Hematopoietic multipotent progenitor cell treated with erythropoietin and hydrocortisone succinate and interleukin-3 and kit ligand, for 8 days (in vitro differentiated cells): Measurements from ENCODE around the gene CCDC187.

Experiments used
- DNase-seq: peaks from one replicate; pipeline ENCODE4 v3.0.0-alpha.2; 2015

CCDC187 gene

DNA sequence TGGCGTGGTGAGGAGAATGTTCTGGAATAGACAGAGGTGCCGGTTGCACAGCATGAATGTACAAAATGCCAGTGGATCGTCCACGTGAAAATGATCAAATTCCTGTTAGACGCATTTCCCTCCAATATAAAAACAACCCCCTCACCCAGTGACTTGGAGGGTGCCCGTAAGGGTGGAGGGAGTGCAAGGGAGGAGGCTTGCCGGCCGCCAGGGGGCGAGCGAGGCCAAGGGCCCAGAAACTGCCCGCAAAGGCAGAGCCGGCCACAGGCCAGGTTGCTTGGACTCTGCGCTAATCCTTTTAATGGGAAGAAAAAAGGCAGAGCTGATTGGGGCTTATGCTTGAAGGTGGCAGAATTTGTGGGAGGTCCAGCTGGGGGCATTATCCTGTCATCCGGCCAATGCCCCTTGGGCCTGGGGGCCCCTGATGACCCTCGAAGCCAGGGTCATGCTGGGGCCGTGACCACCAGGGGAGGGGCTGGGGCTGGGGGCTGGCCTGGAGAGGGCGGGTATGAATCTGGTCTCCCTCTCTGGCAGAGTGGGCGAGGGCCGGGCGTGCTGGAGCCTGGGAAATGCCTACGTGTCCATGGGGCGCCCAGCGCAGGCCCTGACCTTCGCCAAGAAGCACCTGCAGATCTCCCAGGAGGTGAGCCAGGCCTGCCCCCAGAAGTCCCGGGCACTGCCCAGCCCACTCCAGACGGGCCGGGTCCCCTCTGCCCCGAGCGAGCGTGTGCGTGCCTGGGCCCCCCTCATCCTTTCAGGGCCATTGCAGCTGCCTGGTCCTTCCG, 35.5 kb upstream of the CCDC187 start:
- DNase-seq: peak; percentile 63

DNA sequence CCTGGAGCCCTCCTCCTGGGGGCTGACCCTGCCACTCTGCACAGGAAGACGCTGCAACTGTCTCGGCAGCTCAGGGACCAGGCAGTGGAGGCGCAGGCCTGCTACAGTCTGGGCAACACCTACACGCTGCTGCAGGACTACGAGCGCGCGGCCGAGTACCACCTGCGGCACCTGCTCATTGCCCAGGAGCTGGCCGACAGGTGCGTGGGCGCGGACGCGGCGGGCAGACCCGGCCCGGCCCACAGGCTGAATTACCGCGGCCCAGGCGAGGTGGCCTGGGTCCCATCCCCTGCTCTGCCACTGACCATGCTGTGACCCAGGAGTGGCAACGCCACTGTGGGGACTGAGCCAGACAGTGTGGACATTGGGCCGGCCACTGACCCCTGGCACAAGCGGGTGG, 34.6 kb upstream of the CCDC187 start:
- no peak for DNase-seq

DNA sequence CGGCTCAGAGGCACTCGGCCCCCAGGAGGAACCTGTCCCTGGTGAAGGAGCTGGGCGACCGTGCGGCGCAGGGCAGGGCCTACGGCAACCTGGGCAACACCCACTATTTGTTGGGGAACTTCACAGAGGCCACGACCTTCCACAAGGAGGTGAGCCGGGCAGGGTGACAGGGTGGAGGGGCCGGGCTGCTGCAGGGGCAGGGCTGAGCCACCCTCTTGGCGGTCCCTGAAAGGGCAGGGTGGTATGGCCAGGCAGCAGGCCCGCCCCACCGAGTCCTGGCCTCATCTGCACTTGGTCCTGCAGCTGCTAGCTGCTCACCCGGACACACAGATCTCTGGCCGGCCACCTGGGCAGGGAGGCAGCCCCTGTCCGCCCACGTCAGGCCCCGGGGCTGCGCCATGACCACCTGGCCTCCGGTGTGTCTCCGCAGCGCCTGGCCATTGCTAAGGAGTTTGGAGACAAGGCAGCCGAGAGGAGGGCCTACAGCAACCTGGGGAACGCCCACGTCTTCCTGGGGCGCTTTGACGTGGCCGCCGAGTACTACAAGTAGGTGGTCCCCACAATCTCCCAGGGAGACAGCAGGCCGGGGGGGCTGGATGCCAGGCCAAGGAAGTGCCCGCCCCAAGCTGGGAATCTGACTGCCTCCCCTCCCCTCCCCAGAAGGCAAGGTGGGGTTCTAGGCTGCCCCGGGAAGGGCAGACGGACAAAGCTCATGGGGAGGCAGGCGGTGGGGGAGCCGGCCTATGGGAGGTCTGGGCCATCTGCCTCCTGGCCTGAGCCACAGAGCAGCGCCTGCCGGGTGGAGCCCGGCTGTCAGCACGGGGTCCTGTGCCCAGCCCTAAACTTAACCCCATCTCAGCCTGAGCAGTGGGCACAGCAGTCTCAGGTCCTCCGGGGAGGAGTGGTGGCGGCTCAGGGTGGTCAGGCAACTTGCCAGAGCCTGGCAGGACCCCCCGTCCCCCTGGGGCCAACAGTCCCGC, 33.8 kb upstream of the CCDC187 start:
- DNase-seq: no peak

DNA sequence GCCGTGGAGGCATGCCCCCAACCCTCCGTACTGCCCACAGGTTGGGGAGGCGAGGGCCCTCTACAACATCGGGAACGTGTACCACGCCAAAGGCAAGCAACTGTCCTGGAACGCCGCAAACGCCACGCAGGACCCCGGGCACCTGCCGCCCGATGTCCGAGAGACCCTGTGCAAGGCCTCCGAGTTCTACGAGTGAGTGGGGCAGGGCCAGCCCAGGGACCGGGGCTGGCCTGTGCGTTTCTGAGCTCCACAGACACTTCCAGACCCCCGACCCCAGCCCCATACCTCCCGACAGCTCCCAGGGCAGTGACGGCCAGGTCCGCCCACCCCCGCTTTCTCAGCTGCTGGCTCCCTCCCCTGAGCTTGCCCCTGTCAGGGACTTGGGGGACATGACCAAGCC, 33.0 kb upstream of the CCDC187 start:
- DNase-seq: no peak

DNA sequence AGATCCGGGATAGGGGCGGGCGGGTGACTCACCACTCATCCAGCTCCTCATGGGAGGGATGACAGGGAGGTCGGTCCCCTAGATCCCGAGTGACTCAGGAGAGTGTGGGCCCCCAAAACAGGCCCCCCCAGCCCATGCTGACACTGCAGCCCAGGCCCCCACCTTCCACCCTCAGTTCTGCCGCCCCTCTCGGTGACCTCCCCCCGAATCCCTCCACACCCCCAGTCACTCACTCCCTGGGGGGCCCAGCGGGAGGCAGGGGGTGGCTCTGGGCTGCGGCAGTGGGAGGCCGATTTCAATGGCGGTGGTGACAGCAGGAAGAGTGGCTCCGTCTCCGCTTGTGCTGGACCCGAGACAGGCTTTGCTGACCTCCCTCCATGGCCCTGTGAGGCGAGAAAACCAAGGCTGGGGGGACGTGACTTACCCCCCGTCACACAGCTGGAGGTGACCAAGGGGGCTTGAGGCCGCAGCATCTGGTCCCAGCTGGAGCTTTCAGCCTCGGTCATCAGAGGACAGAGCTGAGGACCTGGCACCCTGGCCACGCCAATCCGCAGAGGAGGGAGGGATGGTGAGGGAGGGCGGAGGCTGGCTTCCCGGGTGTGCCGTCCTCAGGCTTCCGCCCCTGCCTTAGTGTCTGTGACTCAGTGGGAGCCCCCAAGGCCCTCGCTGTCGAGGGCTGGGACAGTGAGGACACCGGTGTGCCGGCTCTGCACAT, 32.4 kb upstream of the CCDC187 start:
- DNase-seq: no peak

DNA sequence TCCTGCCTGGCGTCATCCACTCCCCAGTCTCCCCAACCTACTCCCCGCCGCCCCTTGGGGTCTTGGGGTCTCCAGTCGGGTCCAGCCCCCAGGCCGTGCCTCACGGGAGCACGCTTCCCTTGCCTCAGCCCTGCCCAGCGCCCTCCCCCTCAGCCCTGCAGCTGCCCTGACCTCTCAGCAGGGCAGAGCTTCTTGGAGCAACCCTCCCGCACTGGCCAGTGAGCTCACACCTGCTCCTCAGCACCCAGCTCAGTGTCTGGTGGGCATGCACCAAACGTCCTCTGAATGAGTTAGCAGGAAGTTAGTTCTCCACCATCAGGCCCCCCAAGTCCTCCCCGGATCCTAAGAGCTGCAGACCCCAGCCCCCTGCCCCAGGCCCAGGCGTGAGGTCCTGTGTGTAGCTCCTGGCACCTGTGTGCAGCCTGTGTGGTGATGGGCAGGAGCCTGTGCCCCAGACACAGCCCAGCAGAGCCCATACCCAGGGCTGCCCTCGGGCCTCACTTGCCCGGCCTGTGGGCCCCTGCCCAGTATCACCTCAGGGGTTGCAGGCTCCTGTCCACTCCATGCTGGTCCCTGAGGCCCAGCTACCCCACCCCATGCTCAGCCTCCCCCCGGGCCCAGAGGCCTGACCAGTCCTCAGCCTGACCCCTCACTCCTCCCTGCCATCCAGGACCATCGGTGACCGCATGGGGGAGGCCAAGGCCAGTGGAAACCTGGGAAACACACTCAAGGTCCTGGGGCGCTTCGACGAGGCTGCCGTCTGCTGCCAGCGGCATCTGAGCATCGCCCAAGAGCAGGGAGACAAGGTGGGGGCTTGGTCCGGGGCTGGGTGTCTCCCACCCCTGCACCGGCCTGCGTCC, 31.6 kb upstream of the CCDC187 start:
- DNase-seq: no peak

DNA sequence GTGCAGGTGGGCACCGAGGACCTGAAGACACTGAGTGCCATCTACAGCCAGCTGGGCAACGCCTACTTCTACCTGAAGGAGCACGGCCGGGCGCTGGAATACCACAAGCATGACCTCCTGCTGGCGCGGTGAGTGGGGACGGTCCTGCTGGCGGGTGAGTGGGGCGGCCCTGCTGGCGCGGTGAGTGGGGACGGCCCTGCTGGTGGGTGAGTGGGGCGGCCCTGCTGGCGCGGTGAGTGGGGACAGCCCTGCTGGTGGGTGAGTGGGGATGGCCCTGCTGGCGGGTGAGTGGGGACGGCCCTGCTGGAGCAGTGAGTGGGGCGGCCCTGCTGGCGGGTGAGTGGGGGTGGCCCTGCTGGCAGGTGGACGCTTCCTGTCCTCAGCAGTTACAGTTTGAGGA, 30.6 kb upstream of the CCDC187 start:
- DNase-seq: no peak

DNA sequence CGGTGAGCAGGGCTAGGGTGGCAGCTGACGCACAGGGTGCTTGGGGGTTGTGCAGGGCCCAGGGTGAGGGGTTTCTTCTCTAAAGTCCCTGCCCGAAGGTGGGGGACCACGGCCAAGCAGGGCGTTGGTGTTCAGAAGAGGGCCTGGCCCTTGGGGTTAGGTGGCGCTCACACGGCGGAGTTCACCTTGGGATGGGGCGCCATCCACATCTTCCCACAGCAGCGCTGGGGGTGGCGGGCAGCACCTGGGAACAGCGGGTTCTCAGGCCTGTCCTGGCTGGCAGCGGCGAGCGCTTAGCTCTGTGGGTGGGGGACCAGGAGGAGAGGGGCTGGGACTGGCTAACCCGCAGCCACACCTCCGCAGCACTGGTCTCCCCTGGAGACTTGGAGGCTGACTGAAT, 29.6 kb upstream of the CCDC187 start:
- no peak for DNase-seq

DNA sequence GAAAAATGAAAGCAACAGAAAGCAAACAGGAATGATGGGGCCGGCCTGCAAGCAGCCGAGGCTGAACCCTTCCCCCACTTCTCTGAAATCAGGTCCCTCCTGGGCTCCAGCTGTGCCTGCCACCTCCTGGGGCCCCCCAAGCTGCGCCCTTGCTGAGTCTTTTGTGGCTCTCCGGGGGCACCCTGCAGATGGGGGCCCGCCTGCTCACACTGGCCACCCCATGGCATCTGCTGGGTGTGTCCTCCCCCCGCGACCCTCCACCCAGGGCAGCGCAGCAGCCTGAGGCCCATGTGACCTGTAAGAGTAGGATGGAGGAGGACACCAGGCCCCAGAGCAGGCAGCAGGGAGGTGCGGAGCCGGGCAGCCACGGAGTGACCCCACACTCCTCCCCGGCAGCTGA, 29.2 kb upstream of the CCDC187 start:
- DNase-seq: no peak

DNA sequence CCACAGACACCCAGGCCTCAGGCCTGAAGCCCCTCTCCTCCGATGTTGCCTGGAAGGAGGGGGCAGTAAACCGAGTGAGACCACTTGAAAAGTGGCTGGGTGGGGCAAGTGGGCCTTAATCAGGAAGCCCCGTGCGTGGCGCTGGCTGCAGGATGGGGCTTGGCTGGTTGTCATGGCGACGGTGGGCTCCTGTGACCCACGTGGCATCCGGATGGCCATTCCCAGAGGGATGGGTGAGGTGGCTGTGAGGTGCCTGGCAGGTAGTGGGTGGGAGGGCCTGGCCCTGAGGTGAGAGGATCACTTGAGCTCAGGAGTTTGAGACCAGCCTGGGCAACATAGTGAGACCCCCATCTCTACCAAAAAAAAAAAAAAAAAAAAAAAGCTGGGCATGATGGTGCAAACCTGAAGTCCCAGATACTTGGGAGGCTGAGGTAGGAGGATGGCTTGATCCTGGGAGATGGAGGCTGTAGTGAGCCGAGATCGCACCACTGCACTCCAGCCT, 28.6 kb upstream of the CCDC187 start:
- no peak for DNase-seq

DNA sequence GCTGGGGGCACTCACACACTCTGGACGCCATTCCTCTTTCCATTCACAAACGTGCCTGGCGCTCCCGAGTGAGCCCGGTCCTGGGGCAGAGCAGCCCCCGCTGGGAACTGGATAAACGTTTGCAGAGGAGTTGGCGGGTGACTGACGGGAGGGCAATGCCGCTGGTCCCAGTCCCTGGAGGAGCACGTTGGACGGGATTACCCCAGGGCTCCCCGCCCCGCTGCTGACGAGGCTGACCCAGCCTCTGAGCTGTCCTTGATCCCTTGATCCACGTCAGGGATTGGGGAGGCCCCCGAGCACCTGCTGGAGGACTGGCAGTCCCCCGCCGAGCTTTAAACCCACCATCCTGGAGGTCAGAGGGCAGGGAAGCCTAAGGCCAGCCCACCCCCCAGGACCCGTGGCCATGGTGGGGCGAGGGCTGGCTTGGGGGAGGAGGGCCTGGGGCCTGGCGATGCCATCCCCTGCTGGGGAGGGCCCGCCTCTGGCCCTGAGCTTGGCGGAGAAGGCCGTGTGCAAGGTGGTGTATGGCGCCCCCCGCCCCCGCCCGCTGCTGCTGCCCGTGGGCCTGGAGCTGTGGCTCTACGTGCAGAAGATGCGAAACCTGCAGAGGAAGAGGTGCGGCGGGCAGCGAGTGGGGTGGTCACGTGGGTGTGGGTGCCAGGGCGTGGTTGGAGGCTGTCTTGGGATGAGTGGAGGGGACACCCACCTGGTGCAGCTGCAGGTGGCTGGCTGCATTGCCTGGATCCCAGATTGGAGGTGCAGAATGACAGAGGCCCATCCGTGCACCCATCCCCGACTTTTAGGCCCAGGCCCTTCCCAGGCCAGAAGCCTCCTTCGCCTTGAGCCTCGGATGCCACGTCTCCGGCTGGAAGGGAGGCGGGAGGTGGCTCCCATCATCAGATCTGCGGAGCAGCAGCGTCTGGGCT, 27.9 kb upstream of the CCDC187 start:
- no peak for DNase-seq

DNA sequence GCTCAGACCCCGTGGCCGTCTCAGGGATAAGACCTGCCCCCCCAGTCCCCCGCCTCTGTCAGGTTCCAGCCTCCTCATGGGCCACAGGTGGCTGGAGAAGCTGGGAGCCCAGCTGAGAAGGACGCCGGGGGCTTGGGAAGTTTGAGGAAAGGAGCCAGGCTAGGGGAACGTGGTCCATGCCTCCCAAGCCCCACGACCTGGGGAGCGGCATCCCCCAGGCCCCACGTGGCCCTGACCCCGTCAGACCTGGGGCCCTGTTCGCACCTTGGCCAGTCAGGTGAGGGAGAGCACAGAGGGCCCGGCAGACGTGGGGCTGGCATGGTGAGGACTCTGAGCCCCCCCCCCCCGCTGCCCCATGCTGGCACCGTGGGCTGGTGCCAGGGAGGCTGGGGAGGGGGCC, 27.1 kb upstream of the CCDC187 start:
- no peak for DNase-seq

DNA sequence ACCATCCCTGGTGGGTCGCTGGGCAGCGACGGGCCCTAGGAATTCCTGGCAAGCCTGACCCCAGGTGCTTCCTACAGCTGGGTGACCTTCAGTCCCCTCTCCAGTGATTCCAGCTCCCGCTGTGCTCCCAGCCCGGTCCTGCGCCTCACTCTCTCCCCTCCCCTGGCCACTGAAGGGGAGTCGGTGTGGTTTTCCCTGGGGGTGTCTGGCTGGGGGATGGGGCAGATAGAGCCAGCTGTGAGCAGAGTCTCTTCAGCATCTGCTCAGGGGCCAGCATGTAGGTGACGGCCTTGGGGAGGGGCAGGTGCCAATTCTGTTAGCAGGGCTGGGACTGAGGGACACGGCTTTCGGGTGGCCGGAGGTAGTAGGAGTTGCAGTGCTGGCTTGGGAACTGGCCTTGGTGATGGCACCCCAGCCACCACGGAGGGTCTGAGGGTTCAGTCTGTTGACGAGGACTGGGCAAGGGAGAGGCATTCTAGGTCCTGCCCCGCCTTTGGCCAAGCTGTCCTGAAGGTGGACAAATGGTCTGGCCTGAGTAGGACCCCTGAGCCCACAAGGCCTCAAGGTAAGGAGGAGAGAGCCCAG, 26.6 kb upstream of the CCDC187 start:
- DNase-seq: no peak

DNA sequence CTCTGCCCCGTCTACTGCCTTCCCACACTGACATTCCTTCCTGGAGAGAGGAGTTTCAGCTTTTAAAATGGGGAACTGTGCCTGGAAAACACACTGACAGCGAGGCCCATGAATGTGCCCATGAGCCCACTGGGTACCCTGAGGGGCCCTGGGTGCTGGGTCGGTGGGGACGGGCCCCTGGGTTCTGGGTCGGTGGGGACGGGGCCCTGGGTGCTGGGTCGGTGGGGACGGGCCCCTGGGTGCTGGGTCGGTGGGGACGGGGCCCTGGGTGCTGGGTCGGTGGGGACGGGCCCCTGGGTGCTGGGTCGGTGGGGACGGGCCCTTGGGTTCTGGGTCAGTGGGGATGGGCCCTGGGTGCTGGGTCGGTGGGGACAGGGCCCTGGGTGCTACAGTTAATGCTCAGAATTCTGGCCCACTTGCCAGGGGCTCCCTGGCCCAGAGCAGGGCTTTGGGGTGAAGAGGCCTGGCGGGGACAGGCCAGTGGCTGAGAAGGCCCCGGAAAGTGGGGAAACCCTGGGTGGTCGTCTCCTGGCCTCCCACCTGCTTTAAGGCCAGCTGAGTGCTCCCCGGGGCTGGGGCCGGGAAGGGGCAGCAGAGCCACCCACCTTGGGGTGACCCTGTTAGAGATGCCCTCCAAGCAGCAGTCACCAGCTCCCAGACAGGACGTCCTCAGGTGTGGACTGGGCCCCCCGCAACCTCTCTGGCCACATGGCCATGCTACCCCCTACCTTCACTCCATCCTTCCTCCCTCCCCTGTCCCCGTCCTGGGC, 25.9 kb upstream of the CCDC187 start:
- DNase-seq: no peak

DNA sequence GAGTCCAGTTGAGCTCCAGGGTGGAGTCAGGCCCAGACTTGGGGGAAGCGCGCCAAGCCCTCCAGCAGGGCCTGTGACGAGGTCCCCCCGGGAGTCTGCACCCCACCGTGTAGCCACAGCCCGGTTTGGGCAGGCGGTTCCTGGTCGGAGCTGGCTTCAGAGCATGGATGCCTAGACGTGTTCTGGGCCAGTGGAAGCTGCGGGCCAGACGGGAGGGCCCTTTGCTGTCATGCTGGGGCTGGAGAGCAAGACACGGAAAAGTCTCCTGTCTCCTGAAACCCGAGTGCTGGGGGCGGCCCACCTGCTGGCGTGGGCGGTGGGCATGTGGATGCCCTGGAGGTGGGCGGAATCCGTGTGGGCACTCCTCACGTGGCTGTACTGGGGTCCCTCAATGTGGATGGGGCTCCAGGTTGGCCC, 25.3 kb upstream of the CCDC187 start:
- no peak for DNase-seq

DNA sequence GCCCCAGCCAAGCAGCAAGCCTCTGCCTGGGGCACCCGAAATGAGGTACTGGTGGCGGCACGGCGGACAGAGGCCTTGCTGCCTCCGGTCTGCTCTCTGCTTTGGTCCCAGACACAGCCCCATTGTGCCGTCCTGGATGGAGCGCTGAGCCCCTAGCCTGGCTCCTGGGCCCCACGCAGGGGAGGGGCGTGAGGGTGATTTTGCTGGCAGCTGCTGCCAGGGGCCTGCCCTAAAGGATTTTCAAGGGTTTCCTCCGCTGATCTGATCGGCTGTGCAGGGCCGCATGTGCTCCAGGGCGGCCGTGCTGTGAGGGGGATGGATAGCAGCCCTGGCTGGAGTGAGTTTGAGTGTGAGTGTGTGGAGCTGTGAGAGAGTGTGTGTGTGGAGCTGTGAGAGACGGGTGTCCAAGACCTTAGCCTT, 24.7 kb upstream of the CCDC187 start:
- no peak for DNase-seq

DNA sequence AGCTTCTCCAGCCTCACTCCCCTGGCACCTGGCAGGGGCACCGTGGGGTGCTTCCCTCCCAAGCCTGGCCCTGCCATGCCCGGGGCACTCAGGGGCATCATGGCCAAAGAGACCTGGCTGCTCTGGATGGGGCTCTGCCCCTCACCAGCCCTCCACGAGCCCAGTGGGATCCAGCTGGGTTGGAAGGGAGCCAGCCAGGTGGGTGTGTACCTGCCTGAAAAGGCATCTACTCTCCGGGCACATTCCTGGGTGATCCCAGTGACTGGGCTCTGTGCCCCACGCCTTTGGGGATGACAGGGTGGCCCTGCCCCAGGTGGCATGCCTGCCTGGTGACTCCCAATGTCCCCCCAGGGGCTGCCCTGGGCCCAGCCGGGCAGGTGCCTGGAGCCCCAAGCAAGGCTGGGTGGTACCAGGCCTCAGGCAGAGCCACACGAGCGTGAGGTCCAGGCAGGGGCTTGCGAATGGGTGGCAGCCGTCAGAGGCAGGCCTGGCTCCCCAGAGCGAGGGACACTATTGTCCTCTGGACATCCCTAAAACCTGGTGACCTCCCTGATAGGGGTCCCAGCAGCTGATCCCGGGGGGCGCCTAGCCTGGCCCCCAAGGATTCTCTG, 24.2 kb upstream of the CCDC187 start:
- no peak for DNase-seq

DNA sequence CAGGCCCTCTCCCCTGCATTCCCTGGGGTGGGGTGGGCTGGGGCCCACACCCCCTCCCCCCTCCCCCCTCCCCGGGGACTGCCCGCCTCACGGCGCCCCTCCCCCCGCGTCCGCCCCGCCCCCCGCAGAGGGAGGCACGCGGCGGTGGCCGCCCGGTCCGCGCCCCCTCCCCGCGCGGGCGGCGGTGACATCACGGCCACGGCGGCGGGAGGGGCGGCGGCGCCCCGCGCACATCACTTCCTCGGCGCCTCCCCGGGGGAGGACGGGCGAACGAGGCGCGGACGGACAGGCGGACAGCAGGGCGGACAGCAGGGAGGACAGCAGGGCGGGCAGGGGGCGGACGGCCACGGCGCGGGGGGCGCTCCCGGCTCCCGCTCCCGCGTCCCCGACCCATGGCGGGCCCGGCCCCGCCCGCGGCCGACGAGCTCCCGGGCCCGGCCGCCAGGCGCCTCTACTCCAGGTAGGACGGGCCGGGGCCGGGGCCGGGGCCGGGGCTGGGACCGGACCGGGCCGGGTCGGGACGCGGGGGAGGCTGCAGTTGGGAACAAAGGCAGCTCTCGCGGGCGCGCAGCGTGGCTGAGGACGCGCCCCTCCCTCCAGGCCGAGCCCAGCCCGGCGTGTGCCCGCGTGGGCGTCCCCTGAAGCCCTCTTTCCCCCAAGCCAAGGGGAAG, 23.5 kb upstream of the CCDC187 start, which contains the start of gene GPSM1:
GPSM1 (plus strand) TSS at position 236 of the 671 bp plus-strand sequence; CDS start at position 393, 157 bp downstream.
- no peak for DNase-seq
